Stimulated activated CD4-positive, alpha-beta T cell treated with anti-CD3 and anti-CD28 coated beads, Interleukin-2, amount 100 ng/mL, for 4 hours (primary cell): ENCODE results near the gene SERTAD2.
A peak's percentile ranks its signal among the peaks of the same experiment; 100 is the strongest.

Experiments used
- DNase-seq: peaks from one replicate; pipeline ENCODE4 v3.0.0-alpha.2; 2020; ENCODE audit warnings: low read depth

SERTAD2 gene

DNA sequence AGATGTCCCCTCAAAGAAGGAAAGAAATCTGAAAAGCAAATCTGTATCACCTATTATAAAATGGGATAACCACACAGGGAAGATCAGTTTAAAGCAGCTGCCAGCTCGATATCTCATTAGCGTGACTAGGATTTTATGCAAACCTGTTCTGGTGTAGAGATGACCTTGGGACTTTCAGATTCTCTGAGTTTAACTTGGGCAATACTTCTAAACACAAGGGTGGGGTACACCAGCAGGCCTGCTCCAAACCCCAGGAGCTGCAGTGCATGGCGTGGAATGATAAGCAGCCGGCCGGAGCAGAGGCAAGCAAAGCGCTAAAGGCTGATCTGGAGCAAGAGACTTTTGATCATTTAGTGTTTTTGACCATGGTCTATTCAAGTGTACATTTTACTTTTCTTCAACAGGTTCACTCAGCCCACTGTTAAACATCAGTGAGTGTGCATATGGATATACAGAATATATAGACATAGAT, 4.7 kb downstream of the SERTAD2 start:
- DNase-seq = no peak

DNA sequence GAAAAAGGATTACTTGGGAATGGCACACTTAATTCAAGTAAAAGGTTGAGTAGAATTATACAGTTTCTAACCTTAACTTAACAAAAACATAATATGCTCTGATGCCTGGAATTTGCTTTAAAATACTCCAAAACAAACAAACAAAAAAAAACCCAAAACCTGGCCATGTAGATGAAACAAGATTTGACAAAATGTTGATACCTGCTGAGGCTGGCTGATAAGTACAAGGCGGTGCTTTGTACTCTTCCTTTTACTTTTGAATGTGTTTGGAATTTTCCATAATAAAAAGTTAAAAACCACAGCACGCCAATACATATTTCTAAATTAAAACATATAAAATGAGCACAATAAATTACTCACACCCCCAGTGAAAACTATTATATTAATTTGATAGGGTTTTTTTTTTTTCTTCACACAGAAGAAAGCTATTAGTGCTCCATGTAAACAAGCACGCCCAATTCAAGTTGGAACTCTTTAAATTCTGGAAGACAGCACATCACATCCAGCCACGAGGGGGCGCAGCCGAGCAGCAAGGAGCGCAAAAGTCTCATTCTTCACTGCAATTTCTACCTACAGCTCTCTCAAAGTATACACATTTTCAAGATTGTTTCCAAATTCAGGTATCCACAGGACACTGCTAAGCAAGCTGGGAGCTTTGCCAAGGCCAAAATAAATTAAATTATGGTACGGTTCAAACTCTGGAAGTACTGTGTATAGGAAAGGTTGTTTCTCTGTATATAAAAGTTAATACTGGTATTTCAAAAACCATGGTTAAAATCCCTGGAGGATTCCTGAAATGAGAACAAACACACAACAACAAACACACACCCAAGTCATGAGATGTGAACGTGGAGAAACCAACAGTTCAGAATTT, 7.5 kb downstream of the SERTAD2 start:
- DNase-seq = peak; percentile 78

GRCh38 chr2:64644458-64645382, 9.0 kb downstream of the SERTAD2 start:
- no peak for DNase-seq

GRCh38 chr2:64643838-64644457, 9.8 kb downstream of the SERTAD2 start:
- DNase-seq = no peak

GRCh38 chr2:64641599-64641998, 12.1 kb downstream of the SERTAD2 start:
- DNase-seq = no peak

DNA sequence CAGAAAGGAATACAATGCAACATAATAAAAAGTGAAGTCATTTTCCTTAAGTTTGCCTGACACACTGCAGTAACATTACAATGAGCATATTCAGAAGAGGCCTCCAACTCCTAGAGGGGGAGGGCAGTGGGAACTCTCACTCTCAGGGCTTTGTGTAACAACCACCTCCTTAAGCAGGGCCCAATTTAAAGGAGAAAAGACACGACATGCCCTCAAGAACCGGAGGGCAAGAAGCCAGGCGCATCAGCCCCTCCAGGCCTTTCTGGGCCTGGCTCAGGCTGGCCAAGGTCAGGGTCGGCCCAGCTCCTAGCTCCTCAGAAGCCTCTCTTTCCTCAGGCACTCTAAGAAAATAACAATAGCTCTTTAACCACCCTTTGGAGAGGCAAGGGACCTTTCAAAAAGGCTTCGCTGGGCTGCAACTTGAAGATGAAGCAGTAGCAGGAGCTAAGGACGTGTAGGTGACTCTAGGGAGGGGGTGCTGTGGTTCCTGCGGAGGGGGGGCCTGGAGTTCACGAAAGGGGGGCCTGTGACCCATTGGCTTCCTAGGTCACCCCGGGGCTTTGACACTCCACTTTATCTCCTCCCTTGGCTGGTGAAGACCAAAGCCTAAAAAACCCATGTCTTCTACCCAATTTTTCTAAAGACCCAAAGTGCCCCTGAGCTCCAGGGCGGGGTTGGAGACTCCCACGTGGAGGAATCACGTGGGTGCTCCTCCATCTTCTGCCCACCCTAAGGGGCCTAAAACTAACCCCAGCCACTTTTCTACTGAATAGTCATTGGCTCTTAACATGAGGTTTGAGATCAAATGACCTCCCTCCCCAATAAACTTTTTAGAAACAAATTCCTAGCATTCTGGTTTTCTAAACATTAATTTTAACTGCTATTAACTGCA, 13.3 kb downstream of the SERTAD2 start:
- DNase-seq = no peak

DNA sequence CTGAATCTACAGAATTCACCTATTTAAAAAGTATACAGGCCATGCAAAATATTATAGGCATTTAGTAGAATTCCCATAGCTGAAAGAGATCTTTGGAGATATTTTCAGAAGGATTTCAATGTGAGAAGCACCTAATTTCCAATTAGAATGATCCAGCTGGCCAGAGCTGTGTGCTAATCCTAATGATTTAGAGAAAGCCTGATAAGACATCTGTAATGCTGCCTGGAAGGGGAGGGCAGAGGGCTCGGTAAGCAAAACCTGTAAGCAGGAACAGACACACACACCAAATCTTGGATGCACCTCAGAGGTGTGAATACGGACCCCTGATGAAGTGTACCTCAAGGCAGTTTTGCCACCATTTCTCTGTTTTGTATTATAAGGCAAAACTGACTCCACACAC, 14.0 kb downstream of the SERTAD2 start:
- DNase-seq = no peak

GRCh38 chr2:64638502-64639120, 15.1 kb downstream of the SERTAD2 start:
- DNase-seq = no peak

- no peak for DNase-seq
Measured at GRCh38 chr2:64637931-64638330, 15.8 kb downstream of the SERTAD2 start.

DNA sequence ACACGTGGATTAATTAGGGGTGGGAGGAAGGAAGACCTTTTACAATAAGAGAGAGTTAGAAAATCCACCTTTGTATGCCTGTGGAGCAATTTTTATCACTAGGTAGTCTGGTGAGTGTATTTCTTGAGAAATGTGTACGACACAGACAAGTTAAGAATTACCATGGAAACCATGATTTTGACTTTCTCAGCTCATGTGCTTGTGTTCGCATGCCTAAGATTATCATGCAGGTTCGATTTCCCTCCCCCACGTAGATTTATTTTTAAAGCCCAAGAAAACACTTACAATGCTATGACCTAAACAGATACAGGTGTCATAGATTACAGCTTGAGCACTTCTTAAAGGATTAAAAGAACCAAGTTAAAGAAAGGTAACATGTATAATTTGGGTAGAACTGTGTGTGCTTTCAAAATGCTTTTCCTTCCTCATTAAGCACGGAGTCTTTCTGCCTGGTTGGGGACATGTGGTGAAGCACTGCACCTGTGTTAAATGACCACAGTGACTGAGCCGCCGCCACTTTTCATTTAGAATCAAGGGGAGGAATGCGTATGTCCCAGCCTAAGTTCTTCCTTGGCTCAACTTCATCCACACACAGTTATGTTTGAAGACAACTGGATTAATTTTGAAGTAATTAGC, 16.6 kb downstream of the SERTAD2 start:
- DNase-seq = no peak

DNA sequence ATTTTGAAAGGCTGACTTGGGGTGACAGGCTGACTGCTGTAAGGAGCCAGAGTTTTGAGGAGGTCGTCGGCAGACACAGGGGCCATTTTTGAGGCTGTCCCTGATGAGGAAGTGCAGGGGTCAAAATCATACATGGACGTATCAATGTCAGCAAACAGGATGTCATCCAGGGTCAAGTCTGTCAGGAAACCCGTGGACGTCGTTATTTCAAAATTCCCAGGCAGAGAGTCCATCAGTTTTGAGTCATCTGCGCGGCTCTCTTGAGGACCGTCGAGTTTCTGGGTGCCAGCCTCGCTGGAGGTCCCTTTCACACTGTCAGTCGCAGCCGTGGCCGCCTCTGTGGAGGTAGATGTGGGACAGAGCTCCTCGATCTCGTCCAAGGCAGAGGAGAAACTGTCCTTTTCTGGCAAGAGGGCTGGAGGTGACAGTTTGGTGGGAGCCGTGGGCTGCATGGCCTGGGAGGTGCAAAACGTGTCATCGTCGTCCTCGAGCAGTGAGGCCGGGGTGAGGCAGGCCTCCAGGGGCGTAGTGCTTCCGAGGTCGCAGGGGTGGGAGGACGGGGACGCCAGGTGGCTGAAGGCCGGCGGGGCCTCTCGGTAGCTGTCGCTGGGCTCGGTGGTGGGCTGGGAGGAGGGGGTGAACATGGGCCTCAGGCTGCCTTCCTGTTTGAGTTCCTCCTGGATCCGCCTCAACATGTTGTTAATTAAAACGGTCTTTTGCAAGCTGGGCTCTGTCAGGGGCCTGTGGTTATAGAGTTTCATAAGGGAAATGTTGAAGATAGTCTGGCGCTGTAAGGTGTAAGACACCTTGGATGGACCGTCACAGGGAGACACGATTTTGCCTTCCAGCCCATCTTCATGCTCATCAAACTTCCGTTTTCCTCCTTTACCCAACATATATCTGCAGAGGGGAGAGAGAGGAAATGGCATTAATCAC, 17.5 kb downstream of the SERTAD2 start:
- DNase-seq = no peak

GRCh38 chr2:64634345-64635267, 19.1 kb downstream of the SERTAD2 start:
- no peak for DNase-seq

- no peak for DNase-seq
Measured at GRCh38 chr2:64632835-64633819, 20.6 kb downstream of the SERTAD2 start.

DNA sequence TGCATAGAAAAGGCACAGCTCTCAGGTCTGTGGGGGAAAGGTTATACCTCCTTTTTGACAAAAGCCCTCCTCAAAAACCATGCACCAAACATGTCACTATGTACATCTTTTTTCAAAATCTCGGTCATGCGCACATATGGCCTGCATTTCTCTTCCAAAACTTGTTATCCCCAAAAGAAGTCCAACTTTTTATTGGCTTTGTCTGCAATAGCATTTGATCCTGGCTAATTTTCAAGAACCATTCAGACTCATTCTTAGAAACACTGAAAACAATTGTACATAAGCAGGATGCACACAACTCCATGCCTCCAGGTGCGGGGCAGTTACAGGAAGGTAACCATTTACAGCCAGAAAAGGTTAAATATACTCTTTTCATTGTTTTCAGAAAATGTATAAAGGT, 21.9 kb downstream of the SERTAD2 start:
- no peak for DNase-seq

DNA sequence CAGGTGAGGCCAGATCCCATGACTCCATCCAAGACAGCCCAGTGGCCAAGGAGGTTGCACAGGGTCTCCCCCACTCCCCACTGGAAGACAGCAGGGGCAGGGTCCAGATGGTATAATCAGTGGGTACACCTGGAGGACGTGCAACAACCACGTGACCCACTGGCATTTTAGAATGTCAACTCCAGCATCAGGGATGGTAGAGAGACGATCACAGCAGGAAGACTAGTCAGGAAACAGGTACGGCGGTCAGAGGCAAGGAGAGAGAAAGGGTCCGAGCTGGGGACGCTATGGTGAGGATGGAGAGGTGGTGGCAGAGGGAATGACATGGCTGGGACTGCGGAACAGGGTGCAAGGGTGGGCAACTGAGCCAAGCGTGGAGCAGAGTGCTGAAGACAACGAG, 23.0 kb downstream of the SERTAD2 start:
- DNase-seq = no peak

GRCh38 chr2:64629875-64630274, 23.8 kb downstream of the SERTAD2 start:
- DNase-seq = no peak

- no peak for DNase-seq
Measured at GRCh38 chr2:64629329-64629781, 24.4 kb downstream of the SERTAD2 start.
